ENCODE results near the gene RCSD1.
"Not testable (repeated sequence)": the region's sequence is repeated elsewhere in the genome, so short reads cannot be mapped to it uniquely, and the experiment has no call there.

Gene RCSD1

DNA sequence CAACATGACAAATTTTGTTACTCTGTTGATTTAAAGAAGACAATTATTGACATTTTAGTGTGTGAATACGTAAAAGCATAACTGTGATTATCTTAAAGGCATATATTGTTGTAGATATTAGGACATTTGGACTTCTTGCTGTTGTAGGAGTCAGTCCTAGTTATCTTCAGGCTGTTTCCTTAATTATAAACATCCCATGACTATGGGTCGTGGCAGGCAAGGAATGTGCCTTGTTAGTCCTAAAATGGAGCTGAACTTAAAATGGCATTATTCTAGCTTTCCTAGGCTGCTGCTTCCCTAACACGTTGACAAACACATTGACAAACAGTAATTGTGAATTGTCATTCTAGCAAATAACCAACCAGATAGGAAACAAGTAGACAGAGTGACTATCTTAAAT lies 87.3 kb downstream of the RCSD1 start:
- DNase-seq: peak; percentile 29

DNA sequence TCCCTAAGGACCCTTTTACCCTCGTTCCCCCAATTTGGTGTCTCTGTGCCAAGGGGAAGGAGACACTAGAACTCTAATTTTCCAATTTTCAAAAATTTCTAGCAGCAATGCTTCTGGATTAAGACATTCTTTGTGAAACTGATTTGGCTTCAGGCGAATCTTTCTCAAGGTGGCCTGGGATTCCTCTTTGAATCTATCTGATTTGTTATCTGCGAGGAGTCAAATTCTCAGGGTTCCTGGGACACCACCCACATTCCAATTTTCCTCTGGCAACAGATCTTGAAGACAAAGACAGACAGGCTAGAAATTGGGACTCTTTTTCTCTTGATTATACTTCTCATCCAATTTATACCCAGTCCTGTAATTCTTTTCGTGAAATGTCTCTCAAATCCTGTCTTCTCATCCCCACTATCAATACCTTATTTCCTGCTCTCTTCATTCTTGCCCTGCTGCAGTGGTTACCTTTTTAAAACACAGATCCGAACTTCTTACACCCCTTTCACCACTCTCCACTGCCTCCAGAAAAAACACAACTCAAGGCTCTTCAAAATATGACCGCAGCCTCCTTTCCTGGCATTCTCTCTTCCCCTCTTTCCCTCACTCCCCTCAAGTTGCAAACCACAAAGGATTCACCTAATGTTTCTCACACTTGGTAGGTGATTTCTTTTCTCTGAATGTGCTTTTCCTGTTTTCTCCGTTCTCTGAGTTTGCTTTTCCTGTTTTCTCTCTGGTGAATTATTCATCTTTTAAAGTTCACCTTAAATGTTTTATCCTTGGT lies 89.1 kb downstream of the RCSD1 start:
- DNase-seq: no peak

- not testable (repeated sequence) for DNase-seq
Observed at GRCh38 chr1:167719715-167720421, 89.8 kb downstream of the RCSD1 start.

DNA sequence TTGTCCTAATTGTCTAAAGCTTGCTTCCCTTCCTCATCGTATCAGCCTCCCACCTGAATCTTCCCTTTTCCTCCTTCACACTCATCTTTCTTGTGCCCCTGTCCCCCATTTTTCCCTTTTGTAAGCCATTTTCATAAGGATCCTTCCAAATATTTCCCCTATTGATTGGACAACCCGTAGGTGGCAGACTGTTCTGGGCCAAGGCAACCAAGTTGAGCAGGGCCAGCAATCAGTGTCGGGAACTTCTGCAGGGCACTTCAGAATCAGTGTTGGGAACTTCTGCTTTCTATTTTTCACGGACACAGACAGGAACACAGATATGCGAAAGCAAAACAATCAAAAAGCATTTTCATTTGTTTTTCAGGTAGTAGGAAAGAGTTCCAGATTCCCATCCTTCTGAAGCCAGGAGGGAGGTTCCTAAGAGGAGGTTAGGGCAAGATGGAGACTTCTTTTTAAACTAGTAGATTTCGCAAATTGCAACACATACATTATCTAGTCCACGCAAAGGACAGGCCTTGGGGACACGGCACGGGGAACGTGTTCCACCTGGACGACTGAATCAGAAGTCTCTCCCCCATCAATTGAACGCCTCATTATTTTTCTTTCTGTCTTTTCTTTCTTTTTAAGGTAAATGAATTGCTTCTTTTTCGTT lies 91.1 kb downstream of the RCSD1 start:
- peak; percentile 63 for DNase-seq

GRCh38 chr1:167721617-167722151 lies 91.7 kb downstream of the RCSD1 start, which contains the start of gene MPZL1:
Gene MPZL1, plus strand, starts transcription at chr1:167721982. Its CDS starts 170 bp downstream, at chr1:167722152.
- DNase-seq: peak; percentile 94

DNA sequence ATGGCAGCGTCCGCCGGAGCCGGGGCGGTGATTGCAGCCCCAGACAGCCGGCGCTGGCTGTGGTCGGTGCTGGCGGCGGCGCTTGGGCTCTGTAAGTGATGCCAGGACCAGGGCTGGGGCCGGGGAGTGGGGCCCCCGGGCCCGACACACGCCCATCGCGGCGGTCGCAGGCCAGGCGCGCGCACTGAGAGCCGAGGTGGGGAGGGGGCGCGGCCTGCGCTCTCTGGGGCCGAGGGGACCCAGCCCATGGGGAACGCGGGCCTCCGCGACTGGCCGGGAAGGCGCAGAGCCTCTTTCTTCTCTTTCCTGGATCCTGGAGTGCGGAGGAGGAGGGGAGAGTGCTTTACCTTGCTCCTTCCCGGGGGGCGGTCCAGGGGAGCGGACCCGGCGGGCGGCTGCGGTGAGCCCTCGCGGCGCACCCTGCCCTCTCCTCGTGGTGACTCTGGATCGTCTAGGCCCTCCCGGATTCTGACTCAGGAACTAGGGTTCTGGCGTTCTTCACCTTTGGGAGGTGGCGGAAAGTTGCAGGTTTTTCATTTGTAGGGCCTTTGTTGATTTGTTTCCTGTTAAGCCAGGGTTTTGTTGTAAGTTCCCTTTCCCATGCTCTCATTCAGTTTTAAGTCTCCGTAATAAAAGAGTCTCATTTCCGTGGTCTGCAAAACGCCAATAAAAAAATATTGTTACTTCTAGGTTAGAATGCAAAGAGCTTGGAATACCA lies 92.3 kb downstream of the RCSD1 start:
- peak; percentile 23 for DNase-seq

DNA sequence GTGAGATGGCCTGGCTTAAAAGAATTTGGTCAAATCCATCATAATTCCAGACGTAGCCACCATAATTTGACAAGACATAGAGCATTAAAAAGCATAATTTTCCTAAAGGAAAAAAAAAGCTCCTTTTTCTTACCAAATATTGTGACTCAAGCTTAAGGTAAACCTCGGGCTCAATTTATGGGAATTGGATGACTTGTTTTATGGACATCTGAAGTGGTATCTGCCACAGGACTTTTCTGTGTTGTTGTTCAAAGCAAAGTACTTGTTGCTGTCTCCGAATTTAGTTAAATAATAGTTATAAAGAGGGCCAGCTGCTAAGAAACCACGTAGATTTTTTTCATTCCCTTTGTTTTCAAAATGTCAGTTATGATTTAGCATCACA lies 92.8 kb downstream of the RCSD1 start:
- no peak for DNase-seq

GRCh38 chr1:167723707-167724323 lies 93.8 kb downstream of the RCSD1 start:
- DNase-seq: no peak

DNA sequence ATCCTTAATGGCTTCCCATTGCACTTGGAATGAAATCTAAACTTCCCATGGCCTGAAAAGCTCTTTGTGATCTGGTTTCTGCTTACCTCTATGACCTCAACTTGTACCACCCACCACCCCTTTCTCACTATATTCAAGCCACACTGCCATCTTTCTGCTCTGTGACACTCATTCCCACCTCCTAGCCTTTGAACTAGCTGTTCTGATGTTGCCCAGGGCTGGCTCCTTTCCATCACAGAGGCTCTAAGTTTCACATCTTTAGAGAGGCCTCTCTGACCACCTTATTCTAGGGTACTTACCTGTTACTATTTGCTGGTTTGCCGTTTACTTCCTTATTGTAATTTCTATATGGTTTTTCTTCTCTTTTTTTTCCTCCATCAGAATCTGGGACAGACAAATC lies 96.0 kb downstream of the RCSD1 start:
- no peak for DNase-seq

GRCh38 chr1:167728818-167729410 lies 98.9 kb downstream of the RCSD1 start:
- no peak for DNase-seq

DNA sequence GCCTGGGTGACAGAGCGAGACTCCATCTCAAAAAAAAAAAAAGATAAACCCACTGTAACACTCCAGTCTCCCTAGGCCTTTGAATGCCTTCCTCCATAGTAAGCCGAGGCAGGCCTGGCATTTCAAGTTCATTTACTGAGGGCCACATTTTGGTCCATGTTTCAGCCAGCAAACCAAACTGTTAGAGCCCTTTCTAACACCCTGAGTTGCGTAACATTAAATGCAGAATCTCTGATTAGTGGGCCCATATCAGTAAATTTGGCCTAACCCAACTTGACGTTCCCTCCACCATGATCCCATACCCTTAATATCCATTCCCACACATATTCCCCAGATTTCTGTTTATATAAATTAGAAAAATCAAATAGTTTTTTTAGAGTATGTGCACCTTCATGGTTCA lies 104.2 kb downstream of the RCSD1 start:
- DNase-seq: no peak

- no peak for DNase-seq
Observed at GRCh38 chr1:167734841-167735240, 104.8 kb downstream of the RCSD1 start.

GRCh38 chr1:167737169-167737568 lies 107.1 kb downstream of the RCSD1 start:
- DNase-seq: no peak

DNA sequence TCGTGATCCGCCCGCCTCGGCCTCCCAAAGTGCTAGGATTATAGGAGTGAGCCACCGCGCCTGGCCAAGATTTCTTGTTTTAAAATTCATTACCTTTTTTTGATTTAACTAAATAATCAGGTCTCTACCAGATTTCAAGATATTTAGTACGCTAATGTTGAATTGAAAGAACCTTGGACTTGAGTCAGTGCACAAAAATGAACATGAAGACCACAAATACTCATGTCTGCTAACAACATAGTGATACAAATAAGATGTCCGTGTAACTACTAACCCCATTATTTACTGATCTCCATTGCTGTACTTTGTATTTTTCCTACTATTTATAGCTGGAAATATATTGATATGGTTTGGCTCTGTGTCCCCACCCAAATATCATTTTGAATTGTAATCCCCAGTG lies 108.1 kb downstream of the RCSD1 start:
- DNase-seq: no peak

GRCh38 chr1:167739752-167740151 lies 109.7 kb downstream of the RCSD1 start:
- DNase-seq: no peak

DNA sequence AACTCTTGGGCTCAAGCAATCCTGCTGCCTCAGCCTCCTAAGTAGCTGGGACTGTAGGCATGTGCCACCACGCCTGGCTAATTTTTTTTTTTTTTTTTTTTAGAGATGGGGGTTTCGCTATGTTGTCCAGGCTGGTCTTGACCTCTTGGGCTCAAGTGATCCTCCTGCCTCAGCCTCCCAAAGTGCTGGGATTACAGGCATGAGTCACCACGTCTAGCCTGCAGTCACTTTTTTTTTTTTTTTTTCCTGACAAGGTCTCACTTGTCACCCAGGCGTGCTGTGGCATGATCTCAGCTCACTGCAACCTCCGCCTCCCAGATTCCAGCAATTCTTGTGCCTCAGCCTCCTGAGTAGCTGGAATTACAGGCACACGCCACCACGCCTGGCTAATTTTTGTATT lies 111.1 kb downstream of the RCSD1 start:
- not testable (repeated sequence) for DNase-seq

GRCh38 chr1:167742392-167743057 lies 112.5 kb downstream of the RCSD1 start:
- DNase-seq: not testable (repeated sequence)

DNA sequence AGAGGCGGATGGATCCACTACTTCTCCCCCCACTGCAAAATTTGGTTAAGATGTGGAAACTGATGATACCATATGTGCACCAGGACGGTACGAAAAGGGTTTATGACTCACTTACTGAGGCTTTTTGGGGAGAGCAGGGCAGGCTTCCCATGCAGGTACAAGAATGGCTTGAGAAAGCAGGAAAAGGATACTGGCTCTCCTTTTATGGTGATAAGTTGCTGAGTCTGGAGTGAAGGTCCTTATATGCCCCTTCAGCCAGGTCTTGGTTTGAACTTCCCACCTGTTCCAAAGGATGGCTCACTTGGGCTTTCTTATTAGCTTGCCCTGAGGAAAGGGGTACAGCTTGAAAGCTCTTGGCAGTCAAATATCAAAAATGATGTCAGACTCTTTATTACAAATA lies 114.9 kb downstream of the RCSD1 start:
- no peak for DNase-seq

DNA sequence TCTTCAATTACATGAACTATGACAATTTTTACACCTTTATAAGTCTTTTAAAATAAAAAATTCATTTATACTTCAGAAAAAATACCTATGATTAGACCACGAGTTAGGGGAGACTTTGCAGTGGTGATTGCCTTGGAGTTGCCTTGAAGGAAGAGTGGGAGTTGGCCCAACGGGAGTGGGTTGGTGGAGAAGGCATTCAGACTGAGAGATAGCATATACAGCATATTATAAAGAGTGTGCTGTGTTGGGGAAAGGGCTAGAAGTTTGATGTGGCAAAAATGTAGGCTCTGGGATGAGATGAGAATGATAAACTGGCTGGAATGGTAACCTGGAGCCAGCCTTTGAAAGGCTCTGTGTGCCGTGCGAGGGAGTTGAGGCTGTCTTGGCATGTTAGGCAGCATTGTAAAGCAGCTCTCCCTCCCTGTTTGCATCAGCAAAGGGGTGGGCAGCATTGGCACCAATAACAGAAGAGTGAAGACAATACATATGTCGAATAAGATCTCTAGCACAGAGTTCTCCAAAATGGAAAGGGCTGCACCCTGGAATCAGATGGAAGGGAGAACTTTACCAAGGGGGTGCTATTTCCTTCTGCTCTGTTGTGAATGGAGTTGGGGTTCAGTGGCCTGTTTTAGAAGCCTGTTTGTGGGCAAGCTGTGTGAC lies 116.1 kb downstream of the RCSD1 start:
- DNase-seq: no peak

DNA sequence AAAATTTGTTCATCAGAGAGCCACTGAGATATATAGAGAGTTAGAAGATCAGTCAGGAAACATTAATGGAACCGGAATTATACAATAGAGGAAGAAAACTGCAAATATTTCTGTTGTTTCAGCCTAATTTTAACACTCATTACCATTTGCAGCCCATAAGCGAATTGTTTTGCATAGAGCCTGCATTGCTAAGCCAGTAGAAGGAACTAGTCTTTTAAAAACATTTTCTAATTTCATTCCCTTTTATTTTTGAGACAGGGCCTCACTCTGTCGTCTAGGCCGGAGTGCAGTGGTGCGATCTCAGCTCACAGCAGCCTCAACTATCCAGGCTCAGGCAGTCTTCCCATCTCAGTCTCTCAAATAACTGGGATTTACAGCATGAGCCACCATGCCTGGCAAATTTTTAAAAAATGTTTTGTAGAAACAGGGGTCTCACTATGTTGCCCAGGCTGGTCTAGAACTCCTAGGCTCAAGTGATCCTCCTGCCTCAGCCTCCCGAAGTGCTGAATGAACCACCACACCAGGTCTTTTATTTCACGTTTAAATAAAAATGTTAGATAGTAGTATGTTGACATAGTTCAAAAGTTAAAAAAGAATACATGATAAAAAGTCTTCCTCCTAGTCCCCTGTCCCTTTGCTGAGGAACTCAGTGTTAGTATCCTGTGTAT lies 117.1 kb downstream of the RCSD1 start:
- no peak for DNase-seq
